IPS DF 19.7 (cell line): ENCODE data around the gene FUS.
"Not testable (repeated sequence)": the region's sequence is repeated elsewhere in the genome, so short reads cannot be mapped to it uniquely, and the experiment has no call there.

Source experiments
- DNase-seq: peaks from one replicate; pipeline ENCODE4 v3.0.0-alpha.2; 2013; ENCODE audit warnings: low read depth, low spot score

The FUS gene

DNA sequence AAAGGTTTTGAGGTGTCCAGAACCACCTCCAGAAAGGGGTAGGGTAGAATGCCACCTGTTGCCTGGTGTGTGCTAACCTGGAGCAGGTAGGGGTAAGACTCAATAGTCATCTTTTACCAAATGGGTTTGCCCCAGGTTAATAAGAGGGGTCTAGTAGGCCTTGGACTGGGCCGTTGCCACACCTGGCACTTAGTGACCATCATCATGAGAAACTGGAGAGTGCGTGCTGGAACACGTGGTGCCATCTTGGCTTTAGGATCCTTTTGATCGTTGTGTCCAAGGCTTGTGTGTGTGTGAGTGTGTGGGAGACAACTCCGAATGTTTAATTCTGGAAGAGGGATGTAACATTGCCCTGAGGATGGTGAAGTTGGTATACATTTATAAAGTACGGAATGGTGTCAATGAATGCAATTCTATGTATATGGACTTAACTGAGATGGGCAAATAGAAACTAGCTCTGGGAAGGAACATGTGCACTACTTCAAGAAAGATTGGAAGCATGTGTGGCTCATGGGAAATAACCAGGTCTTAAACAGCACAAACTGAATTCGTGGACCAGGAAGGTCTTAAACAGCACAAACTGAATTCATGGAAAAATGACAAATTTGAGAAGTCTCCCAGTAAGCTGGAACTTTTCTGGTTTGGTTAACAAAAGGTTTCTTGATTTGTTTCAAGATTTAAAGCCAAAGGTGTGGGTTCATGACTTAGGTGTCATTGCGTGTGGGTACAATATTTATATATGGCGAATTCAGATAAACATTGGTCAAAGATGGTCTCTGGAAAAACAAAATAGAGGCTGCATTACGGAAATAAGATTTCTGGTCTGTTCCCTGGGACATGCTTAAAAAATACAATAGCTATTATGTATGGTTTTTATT, 7.2 kb downstream of the FUS start:
- DNase-seq = no peak

DNA sequence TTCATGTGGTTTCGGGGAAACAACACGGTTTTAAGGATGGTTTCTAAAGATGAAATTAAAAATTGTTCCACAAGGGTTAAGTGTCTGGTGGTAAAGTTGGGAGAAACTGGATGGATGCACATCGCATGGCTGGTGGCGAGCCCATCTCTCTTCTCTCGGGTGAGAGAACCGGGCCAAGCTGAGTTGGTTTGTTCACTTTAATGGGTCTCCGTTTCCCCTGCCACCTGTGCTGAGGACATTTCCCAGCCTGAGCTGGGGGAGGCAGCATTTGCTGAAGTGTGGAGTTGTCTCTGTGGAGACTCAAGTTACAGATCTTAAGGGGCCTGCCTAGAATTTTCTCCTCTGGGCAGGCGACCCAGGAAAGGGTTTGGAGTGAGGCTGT, 7.9 kb downstream of the FUS start:
- no peak for DNase-seq

DNA sequence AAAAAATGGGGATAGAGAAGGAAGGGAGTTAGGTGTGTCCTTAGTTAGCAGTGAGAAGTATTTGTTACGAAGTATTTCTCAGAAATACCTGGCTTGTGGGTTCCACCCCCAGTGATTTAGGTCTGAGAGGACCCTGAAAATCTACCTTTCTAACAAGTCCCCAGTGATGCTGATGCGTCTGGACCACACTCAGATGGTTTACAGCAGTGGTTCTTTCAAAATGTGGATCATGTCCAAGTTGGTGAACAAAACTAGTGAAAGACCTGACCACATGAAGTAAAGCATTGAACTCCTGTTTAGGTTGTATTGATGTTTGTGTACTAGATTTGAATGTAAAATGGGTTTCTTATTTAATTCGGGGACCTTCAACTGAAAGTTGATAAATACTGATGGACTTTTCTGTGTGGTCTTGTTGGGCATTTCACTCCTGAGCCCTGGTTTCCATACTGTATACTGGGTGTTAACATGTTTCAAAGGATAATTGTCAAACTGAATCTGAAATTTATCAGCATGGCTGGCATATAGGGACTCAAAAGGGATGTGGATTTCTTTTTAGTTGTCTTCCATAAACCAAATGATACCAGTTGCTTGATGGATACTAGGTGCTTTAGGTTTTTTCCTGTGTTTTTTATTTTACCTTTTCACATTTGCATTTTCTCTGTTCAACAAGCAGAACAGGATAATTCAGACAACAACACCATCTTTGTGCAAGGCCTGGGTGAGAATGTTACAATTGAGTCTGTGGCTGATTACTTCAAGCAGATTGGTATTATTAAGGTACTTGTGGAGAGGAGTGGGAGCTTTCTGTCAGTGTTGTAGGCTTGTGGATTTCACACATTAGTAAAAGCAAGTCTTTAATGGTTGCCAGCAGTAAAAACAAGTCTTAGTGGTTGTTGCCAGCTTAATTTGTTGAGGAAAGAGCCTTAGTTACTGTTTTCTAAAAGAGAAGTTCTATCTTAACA, 8.8 kb downstream of the FUS start:
- no peak for DNase-seq

DNA sequence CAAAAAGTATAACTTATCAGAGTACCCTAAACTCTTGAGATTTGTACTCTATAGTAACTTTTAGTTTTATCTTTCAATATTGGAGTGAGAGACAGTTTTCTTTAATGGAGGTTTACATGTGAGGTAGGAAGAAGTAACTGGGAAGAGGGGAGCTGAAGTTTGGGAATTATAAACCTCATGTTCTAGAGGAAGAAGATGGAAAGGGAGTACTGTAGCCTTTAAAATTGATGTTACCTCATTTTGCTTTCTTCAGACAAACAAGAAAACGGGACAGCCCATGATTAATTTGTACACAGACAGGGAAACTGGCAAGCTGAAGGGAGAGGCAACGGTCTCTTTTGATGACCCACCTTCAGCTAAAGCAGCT, 9.5 kb downstream of the FUS start:
- DNase-seq = no peak

DNA sequence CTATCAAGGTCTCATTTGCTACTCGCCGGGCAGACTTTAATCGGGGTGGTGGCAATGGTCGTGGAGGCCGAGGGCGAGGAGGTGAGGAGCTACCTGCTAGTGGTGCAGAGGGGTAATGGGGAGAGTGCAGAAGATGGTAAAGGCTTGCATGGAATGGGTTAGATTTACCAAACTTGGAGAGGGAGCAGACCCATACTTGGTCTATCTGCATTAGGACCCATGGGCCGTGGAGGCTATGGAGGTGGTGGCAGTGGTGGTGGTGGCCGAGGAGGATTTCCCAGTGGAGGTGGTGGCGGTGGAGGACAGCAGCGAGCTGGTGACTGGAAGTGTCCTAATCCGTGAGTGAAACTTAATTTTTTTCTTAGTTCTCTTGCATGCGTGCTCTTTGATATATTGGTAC, 10.1 kb downstream of the FUS start:
- no peak for DNase-seq

DNA sequence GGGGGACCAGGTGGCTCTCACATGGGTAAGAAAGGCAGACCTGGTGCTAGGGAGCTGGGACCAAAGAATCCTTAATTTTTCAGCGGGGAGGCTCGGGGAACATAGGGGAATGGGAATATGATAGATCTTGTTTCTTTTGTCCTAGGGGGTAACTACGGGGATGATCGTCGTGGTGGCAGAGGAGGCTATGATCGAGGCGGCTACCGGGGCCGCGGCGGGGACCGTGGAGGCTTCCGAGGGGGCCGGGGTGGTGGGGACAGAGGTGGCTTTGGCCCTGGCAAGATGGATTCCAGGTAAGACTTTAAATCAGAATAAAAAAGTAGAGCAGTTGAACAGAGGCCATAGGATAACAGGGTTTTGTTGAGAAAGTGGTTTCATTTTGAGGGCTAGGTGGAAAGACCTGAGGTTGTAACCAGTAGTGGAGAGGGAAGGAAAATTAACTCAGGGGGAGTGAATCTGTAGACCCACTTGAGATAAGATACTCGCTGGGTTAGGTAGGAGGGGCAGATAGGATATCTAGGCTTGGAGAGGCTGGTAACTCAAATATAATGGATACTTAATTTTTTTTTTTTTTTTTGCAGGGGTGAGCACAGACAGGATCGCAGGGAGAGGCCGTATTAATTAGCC, 11.0 kb downstream of the FUS start:
- DNase-seq = no peak

DNA sequence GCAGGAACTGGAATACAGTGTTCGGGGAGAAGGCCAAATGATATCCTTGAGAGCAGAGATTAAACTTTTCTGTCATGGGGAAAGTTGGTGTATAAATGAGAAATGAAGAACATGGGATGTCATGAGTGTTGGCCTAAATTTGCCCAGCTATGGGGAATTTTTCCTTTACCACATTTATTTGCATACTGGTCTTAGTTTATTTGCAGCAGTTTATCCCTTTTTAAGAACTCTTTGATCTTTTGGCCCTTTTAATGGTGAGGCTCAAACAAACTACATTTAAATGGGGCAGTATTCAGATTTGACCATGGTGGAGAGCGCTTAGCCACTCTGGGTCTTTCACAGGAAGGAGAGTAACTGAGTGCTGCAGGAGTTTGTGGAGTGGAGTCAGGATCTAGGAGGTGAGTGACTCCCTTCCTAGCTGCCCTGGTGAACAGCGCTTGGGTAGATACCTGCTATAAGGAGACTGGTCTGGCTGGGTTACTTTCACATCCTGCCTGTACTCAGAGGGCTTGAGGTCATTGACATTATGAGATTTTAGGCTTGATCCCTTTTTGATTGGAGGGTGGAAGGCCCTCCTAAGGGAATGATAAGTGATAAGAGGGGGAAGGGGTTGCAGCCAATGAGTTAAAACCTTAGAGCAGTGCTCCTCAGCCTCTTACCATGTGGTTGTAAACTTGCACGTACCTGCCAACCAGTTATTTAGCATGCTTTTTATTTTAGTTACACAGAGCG, 11.9 kb downstream of the FUS start:
- DNase-seq = no peak

DNA sequence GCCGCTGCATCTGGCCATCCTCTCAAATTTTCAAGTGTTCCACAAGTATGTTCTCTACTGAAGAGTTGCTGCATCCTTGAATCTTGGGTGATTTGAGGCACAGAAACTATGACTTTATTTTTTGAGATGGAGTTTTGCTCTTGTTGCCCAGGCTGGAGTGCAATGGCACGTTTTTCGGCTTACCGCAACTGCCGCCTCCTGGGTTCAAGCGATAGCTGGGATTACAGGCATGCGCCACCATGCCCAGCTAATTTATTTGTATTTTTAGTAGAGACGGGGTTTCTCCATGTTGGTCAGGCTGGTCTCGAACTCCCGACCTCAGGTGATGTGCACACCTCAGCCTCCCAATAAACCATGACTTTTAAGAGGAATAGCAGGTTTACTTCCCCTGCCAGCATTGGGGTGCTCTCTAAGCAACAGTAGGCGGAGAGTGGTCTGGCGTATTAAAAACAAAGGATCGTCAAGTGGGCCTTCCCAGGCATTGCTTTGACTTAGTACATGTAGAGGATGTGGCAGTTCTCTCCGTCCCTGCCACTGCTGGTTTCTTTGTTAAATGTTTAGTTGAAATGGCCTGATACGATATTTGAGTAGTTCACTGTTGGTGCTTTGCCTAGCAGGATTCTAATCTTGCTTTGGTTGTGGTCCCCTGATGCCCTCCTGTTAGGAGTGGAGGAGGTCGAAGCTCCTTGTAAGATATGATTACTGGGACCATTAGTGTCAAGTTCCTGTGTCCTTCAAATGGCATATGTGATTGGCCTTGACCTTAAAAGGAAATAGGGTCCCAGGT, 13.1 kb downstream of the FUS start:
- no peak for DNase-seq

DNA sequence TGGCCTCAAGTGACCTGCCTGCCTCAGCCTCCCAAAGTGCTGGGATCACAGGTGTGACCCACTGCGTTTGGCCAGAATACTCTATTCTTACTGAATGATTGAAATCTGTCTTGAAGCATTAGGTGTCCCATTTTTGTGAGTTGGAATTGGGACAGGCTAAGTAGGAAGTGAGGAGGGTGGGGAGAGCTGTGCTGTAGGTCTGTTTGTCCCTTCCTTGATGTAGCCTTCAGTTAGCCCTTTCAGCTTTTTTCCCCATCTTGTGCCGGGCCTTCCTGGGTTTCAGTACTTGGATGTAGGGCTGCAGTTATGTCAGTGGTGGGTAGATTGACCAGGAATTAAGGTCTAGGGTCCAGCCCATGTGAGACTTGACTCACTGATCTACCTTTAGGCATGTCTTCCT, 13.9 kb downstream of the FUS start:
- no peak for DNase-seq

DNA sequence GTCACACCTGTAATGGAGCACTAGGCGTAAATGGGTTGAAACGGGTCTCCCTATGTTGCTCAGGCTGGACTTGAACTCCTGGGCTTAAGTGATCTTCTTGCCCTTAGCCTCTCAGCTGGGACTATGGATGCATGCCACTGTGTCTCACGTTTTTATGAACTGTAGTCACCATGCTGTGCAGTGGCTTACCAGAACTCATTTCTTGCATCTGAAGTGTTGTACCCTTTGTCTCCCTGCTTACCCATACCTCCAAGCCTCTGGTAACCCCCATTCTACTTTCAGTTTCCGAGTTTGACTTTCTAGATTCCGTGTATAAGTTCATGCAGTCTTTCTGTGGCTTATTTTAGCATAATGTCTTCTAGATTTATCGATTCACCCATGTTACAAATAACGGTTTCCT, 15.0 kb downstream of the FUS start:
- DNase-seq = no peak

DNA sequence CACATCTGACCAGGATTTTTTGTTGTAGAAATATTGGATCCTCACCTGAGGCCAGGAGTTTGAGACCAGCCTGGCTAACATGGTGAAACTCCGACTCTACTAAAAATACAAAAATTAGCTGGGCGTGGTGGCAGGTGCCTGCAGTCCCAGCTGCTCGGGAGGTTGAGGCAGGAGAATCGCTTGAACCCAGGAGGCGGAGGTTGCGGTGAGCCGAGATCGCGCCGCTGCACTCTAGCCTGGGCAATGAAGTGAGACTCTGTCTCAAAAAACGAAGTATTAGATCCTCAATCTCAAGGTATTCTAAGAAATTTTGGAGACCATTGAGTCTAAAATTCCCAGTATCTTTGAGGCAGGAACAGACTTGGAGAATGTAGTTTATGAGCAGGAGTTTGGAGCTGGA, 15.9 kb downstream of the FUS start:
- DNase-seq = not testable (repeated sequence)

DNA sequence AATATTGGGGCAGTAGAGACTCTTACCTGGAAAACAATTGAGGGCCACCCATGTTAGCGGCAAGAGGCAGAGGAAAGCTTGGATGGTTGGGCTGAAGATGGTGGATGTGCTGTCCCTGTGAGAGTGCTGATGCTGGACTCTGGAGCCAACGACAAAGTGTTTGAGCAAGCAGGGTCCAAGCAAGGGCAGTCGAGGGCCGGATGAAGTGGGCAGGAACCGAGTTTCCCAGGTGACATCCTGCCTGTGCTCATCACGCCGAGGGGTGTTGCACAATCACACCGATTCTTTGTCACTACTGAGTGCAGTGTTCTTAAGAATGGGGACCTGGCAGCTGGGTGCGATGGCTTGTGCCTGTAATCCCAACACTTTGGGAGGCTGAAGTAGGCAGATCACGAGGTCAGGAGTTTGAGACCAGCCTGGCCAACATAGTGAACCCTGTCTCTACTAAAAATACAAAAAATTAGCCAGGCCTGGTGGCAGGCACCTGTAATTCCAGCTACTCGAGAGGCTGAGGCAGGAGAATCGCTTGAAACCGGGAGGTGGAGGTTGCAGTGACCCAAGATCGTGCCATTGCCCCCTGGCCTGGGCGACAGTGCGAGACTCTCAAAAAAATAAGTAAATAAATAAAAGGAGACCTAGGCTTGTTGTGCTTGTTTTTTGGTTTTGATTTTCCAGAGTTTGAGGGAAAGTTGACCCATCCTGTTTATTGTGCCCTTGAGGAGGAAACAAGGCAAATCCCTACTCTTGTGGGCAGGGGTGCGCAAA, 16.6 kb downstream of the FUS start:
- no peak for DNase-seq

DNA sequence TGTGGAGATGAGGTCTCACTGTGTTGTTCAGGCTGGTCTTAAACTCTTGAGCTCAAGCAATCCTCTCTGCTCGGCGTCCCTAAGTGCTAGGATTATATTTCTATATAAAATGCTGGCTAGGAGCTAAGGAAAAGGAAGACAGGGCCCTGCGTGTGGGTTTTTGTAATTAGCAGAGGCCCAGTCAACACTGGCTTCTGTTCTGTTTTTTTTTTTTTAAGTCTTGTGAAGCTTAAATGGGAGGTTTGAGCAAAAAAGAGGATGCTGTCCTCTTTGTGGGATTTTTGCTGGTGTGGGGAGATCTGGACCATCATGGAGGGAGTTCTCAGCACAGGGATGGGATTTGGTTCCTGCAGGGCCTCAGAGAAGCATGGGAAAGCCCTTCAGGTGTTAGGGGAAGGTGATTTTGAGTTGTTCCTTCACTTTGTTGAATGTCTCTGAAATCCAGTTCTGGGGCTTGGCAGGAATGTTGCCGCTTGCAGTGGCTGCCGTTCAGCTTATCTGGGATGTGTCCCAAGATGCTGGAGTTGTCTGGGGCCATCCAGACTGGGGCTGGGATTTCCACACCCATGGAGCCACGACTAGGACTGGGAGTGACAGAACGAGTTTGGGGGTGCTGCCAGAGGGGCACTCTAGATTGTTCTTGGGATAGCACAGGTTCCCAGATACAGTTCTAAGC, 18.4 kb downstream of the FUS start:
- no peak for DNase-seq

DNA sequence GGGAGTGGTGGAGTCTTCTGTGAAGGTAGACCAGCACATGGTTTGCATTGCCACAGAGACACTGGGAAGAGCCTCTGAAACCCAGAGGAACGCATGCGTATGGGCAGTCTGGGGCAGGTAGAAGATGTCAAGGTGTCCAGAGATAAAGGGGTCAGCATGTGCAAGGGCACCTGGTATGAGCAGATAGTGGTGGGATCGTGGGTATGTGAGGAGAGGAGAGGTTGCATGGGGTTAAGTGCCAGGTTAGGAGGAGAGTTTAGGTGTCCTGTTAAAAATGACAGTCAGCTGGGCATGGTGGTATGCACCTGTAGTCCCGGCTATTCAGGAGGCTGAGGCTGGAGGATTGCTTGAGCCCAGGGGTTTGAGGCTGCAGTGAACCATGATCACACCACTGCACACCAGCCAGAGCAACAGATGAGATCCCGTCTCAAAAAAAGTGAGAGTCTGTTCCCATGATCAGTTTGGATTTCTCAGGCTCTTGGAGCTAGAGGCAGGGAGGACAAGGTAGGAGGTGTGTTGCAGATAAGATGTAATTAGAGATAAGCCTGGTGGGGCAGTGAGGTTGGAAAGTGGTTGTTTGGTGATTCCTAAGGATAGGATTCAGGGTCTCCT, 19.6 kb downstream of the FUS start:
- DNase-seq = no peak

DNA sequence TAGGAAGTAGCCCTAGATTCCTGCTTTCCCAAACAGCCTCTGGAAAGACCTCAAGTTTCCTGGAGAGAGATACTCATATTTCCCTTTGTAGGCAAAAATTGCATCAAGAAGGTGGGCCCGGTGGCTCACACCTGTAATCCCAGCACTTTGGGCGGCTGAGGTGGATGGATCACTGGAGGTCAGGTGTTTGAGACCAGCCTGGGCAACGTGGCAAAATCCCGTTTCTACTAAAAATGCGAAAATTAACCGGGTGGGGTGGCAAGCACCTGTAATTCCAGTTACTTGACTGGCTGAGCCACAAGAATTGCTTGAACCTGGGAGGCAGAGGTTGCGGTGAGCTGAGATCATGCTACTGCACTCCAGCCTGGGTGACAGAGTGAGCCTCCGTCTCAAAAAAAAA, 20.2 kb downstream of the FUS start:
- not testable (repeated sequence) for DNase-seq

DNA sequence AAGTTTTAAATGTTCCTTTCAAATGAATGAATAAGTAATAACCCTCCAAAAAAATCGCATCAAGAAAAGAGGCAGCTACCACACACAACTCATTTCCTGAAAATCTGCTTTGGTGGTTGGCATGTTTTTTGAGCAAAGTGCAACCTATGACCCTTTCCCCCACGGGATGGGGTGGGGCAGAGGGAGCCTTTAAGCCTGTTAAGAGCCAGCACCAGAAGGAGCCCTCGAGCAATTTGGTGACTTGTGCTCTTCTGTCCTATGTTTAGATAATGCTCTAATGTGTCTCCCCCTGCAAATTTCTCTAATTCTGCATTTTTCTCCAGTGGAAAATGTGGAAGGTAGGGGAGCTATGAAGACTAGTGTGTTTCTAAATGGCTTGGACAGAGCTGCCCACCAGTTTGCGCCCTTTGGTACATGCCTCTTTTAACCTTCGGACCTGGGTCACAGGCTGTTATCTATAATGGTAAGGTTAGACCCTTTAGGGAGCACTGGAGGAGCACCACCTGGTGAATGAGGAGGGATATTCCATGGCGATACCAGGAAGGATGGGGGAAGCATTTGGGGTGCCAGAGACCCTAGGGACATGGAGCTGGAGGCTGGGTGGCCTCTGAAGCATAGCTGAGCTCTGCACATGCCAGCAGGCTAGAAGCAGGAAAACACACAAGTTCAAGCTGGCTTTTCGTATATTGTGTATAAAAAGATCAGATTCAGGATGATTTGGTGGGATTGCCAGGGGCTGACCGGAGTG, 21.1 kb downstream of the FUS start:
- no peak for DNase-seq

DNA sequence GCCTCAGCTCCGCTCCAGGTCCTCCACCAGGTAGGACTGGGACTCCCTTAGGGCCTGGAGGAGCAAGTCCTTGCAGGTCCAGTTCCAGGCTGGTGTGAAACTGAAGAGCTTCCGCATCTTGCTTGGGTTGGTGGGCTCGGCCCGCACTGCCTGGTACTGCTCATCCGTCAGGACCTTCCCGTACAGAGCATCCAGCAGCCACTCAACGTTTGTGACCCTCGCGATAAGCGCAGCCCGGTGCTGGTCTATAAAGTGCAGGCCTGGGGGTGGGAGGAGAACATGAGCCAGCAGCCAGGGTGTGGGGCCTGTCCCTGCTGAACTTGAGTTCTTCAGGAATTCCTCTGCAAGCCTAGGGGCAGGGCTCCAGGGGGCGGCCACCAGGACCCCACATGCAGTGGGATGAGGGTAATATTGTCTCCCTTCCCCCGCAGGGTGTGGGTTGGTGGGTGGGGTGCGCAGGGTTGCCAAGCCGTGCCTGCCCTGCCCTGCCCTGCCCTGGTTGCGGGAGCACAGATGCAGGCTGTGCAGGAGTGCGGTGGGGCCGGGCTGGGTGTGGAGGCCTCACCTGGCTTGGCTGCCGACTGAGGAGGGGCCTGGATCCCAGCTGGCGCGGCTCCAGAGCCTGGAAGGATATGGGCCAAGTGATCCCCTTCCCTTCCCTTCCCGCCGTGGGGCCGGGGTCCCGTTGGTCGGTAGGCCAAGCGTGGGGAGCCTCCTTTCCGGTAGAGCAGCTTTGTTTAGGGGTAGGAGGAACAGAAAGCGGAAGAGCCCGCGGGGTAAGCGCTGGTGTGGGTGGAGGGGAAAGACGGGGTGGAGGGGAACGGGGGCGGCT, 21.9 kb downstream of the FUS start:
- DNase-seq = no peak
